GM13976 (cell line): Measurements from ENCODE around the gene ZNF687.
A peak's percentile ranks its signal among the peaks of the same experiment; 100 is the strongest.

ENCODE experiments used
- DNase-seq: peaks from one replicate; pipeline ENCODE4 v3.0.0; 2012; ENCODE audit warnings: low spot score
- in situ Hi-C: fragments of 300-500 bp; cut with MboI; formaldehyde crosslinking; loops from one replicate; pipeline ENCODE4 v1.12.0; 2022; ENCODE audit warnings: low sequenced_read_pairs, mixed read lengths, inconsistent platforms; ENCODE audit not compliant: unreplicated experiment
- TF ChIP-seq, protein P1 (sequence below): IDR thresholded peaks from 2 replicates; pipeline ENCODE4 v1.5.1; 2012; ENCODE audit warnings: borderline replicate concordance, mild to moderate bottlenecking; ENCODE audit not compliant: insufficient read depth; ENCODE audit errors: extremely low read depth, missing control alignments, control extremely low read depth

Gene ZNF687, protein sequence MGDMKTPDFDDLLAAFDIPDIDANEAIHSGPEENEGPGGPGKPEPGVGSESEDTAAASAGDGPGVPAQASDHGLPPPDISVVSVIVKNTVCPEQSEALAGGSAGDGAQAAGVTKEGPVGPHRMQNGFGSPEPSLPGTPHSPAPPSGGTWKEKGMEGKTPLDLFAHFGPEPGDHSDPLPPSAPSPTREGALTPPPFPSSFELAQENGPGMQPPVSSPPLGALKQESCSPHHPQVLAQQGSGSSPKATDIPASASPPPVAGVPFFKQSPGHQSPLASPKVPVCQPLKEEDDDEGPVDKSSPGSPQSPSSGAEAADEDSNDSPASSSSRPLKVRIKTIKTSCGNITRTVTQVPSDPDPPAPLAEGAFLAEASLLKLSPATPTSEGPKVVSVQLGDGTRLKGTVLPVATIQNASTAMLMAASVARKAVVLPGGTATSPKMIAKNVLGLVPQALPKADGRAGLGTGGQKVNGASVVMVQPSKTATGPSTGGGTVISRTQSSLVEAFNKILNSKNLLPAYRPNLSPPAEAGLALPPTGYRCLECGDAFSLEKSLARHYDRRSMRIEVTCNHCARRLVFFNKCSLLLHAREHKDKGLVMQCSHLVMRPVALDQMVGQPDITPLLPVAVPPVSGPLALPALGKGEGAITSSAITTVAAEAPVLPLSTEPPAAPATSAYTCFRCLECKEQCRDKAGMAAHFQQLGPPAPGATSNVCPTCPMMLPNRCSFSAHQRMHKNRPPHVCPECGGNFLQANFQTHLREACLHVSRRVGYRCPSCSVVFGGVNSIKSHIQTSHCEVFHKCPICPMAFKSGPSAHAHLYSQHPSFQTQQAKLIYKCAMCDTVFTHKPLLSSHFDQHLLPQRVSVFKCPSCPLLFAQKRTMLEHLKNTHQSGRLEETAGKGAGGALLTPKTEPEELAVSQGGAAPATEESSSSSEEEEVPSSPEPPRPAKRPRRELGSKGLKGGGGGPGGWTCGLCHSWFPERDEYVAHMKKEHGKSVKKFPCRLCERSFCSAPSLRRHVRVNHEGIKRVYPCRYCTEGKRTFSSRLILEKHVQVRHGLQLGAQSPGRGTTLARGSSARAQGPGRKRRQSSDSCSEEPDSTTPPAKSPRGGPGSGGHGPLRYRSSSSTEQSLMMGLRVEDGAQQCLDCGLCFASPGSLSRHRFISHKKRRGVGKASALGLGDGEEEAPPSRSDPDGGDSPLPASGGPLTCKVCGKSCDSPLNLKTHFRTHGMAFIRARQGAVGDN

DNA sequence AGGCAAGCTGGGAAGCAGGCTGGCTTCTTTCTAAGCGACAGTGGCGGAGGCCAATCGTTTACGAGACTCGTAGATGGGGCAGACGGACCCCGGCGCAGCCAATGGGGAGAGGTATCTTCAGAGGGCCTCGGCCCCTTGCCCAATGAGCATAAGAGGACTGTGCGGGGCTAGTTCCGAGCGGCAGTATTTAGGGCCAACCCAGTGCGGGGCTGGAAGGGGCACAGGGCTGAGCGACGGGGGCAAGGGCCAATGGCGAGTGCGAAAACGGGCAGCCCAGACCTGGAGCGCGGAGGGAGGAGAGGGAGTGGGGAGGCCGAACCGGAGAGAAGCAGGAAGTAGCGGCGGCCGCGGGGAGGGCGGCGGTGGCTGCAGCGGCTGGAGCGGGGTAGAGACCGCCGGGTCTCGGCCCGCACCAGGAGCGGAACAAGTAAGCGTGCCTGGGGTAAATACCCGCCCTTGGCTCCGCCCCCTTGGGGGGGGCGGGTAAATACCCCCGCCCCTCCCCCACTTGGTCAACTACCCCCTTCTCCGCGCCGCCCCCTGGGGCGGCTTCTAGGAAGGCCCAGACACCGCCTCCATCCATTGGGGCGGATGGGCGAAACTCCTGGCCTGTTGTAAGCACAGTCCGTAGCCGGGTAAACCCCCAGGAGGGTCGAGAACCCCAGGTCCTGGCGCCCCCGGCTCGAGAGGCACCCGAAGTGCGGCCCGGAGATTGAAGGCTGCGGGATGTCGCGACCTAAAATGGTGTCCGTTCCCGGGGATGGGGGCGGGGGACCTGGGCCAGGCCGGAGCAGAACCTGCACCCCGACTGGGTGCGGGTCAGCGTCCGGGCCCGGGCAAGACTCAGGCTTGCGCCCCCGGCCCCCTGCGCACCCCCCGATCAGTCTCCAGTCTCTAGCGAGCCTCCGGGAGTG lies at the start of gene ZNF687:
TSS of gene ZNF687 (plus strand) at position 331 of the 914 bp plus-strand sequence. CDS start 3,993 bp downstream, outside the sequence.
- TF ChIP-seq, protein P1, sequence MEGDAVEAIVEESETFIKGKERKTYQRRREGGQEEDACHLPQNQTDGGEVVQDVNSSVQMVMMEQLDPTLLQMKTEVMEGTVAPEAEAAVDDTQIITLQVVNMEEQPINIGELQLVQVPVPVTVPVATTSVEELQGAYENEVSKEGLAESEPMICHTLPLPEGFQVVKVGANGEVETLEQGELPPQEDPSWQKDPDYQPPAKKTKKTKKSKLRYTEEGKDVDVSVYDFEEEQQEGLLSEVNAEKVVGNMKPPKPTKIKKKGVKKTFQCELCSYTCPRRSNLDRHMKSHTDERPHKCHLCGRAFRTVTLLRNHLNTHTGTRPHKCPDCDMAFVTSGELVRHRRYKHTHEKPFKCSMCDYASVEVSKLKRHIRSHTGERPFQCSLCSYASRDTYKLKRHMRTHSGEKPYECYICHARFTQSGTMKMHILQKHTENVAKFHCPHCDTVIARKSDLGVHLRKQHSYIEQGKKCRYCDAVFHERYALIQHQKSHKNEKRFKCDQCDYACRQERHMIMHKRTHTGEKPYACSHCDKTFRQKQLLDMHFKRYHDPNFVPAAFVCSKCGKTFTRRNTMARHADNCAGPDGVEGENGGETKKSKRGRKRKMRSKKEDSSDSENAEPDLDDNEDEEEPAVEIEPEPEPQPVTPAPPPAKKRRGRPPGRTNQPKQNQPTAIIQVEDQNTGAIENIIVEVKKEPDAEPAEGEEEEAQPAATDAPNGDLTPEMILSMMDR: no peak
- peak; percentile 98 for DNase-seq
- in situ Hi-C loops: no loop called here

DNA sequence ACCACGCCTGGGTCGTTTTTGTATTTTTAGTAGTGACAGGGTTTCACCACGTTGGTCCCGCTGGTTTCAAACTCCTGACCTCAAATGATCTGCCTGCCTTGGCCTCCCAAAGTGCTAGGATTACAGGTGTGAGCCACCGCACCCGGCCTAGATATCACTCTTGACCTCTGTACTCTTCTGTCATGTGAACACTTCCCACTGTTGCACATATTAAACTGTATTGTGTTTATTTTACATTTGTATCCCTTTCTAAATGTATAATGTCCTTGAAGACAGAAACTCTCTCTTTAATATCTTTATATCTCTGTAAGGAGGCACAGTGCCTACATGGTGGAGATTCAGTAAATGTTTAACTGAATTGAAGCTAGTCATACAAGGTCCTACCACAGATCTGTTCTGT lies 46.9 kb upstream of the ZNF687 start:
- in situ Hi-C loops: no loop called here
- no peak for DNase-seq
- TF ChIP-seq, protein P1: no peak

DNA sequence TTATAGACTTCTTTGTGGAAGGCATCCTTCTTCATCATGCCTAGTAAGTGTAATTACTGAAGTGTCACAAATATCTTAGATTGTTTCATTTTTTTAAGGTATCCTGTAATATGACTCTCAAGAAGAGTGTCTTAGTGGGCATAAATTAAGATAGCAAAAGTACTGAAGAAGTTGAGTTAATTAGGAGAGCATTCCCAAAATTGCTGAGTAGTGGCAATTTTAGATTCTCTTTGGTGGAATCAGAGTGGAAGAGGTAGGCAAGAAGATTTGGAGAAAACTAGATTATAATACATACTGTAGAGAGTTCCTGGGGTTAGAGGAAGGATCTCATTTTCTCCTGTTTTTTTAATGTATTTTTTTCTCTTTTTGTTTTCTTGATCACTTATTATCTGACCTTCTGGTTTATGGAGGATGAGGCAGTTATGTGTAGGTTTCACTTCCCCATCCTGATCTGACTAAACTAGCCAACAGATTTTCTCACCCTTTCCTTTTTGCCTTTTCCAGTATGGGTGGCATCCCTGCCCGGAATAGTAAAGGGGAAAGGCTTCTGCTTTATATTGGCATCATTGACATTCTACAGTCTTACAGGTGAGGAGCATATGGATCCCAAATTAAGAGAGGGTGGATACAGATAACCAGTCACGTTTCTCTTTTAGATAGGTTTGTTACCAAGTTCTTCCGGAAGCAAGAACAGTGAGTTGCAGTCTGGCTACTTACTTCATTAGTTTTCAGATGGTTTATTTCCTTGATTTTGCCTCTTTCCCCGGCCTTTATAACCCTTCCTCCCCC lies 44.2 kb upstream of the ZNF687 start:
- in situ Hi-C loops: no loop called here
- peak; percentile 61 for DNase-seq
- TF ChIP-seq, protein P1: no peak

DNA sequence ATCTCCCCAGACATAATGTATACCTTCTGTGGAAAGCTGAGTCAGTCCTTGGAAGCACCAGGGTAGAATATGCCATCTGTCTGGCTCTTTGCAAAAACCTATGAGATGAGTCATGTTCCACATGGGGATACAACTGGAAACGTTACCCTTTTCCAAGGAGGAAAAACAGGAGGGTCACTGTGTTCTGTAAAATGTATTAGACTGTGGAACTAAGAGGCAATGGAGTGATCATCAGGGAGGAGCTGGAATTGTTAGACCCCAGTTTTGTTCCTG lies 43.7 kb upstream of the ZNF687 start:
- no peak for DNase-seq
- TF ChIP-seq, protein P1: no peak
- in situ Hi-C loops: no loop called here

DNA sequence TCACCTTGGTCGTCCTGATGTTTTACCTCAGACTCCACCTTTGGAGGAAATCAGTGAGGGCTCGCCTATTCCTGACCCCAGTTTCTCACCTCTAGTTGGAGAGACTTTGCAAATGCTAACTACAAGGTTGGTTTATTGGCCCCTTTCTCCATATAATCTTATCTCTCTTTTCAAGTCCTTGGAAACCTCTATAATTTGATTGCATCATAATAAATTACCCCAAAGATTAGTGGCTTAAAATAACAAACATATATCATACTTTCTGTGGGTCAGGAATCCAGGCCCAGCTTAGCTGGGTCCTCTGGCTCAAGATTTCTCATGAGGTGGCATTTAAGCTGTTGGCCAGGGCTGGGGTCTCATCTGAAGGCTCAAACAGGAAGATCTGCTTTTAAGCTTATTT lies 39.7 kb upstream of the ZNF687 start:
- TF ChIP-seq, protein P1: no peak

More for the DNA sequence above, 39.7 kb upstream of the ZNF687 start:
- in situ Hi-C loops: no loop called here
- no peak for DNase-seq
